HG02759 (cell line): ENCODE results near the gene PKP4.

ENCODE experiments used
- ATAC-seq: cut with Tn5 transposase; IDR thresholded peaks from one replicate; pipeline ENCODE4 v1.9.1; 2021; ENCODE audit warnings: mild to moderate bottlenecking, moderate library complexity; ENCODE audit not compliant: unreplicated experiment

The PKP4 gene

GRCh38 chr2:158713523-158714138 lies 256.9 kb downstream of the PKP4 start:
- no peak for ATAC-seq

GRCh38 chr2:158714420-158714819 lies 257.7 kb downstream of the PKP4 start:
- ATAC-seq = no peak

- ATAC-seq = no peak
Observed at GRCh38 chr2:158715357-158715756, 258.6 kb downstream of the PKP4 start.

- no peak for ATAC-seq
Observed at GRCh38 chr2:158716121-158716791, 259.5 kb downstream of the PKP4 start.

GRCh38 chr2:158716921-158717320 lies 260.2 kb downstream of the PKP4 start:
- no peak for ATAC-seq

DNA sequence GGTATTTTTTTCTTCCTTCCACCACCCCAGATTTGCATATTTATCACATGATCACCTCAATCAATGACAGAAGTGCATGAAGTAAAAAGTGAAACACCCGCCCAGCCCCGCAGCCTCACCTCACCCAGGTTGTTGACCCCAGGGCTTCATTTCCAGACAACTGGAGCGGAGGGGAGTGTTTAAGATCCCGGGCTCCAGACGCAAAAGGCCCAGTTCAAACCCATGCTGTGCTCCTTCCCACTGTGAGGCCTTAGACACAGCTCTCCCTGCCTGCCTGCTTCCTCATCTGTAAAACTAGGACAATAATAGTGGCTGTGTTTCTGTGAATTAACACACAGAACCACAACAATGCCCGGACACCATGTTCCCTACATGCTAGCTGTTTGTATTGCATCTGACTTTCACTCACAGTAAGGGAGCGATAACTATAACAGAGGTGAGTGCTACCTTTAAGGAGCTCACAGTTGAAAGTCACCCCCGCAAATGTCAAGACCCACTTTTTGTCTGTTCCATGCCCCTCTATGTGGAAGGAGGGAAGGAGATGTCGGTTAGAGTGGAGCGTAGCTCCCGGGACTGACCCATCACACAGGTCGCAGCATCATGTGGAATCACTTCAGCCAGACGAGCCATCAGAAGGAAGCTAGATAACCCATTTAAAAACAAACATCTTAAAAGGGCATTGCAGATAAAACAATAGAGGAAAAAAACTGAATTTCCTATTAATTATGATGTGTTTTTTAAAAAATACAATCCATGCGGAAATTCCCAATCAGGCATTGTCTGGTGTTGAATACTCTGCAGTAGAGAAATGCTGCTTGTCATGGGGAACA lies 260.8 kb downstream of the PKP4 start:
- no peak for ATAC-seq

DNA sequence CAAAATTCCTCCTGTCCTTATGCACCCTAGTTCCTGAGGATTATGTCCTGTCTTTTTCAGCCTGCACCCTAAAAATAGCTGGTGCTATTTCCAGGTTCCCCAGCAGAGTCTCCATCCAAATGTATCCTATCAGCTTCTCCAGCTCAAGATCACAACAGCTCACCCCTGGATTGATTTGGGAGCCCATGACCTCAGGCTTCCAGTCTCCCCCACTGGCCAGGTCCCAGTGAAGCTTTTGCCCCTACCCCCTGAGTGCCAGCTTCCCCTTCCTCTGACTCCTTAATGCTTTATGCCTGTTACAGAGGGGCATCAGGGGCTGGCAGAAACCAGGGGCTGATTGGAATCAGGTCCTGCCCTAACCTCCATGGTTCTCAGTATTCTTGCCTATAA lies 261.4 kb downstream of the PKP4 start:
- ATAC-seq = no peak

DNA sequence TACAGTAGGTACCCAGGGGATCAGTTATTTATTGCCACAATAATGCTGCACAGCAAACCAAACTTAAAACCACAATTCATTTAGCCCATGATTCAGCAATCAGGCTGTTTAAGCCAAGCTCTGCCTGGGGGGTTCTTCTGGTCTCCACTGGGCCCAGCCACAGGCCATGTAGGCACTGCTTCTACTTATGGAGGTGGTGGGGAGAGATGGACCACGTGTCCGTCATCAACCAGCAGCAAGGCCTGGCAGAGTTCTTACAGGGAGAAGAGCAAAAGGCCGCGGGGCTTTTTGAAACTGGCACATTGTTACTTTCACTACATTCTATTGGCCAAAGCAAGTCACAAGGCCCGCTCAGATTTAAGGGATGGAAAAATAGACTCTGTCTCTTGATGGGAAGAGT lies 262.1 kb downstream of the PKP4 start:
- no peak for ATAC-seq

- ATAC-seq = no peak
Observed at GRCh38 chr2:158719403-158719802, 262.7 kb downstream of the PKP4 start.

- no peak for ATAC-seq
Observed at GRCh38 chr2:158722266-158723105, 265.7 kb downstream of the PKP4 start.

DNA sequence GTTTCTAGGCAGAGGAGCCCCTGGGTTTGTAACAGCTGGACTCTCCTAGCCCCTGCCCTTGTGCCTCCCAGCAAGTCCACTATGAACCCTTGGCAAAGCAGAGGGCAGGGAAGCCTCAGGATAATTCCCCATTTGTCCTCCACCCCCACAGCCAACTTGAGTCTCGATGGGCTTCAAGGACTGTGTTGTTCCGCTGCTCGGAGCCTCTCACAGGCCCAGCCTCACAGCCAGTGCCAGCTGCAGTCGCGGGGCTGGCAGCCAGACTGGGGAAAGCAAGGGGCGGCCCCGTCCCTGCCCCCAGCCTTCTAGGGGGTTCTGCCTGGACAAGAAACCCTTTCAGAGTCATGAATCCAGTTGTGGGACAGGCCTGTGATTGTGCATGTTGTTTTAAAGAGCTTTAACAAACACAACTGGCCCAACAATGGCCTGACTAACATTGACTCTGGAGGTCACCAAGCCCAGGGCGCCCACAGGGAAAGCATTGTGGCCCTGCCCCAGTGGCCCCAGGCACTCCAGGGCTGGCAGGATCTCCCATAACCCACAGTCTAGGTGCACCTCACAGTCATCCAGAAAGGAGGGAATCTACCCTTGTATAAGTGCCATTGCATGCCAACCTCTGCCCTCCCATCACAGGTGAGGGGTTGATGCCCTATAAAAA lies 266.6 kb downstream of the PKP4 start:
- ATAC-seq = no peak

GRCh38 chr2:158723921-158724802 lies 267.4 kb downstream of the PKP4 start:
- no peak for ATAC-seq

- no peak for ATAC-seq
Observed at GRCh38 chr2:158724803-158725381, 268.1 kb downstream of the PKP4 start.

- ATAC-seq = no peak
Observed at GRCh38 chr2:158725441-158725891, 268.7 kb downstream of the PKP4 start.

- ATAC-seq = no peak
Observed at GRCh38 chr2:158726911-158727592, 270.3 kb downstream of the PKP4 start.

DNA sequence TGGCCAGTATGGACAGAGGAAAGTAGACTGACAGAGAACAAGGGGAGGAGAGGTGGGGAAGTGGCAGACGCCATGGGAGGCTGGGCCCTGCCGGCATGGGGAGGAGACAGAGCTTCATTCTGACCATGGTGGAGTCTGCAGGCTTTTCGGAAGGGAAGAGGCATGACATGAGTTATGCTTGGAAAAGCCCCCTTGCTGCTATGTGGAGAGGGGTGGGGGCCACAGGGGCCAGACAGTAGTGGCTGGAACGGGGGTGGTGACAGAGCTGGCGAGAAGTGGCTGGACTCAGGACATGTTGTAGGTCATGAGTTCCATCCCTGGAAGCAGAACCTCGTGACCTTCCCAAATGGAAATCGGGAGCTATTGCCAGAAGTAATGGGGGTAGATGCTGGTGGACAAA lies 271.7 kb downstream of the PKP4 start:
- no peak for ATAC-seq

DNA sequence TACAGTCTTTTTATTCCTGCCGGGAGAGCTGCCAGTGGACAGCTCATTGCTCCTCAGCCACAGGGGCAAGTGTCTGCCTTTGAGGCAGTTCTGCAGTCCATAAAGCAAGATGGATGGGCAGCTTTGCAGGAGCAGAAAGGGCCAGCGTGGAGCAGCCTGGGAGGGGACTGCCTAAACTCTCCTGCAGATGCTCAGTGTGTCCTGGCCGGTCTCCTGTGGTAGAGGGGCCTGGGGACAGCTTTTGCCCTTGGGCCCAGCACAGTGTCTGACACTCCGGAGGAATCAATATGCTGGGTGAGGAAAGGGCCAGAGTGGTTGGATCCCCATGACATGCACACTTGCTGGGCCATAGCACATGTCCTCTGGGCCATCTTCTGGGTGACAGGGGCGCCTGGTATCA lies 272.7 kb downstream of the PKP4 start:
- ATAC-seq = no peak

GRCh38 chr2:158729873-158730620 lies 273.3 kb downstream of the PKP4 start:
- ATAC-seq = no peak
